NCI-H2081 treated with DMSO at 0.1 percent for 48 hours (cell line): Measurements from ENCODE around the gene LRP10.

Source experiments
- DNase-seq: peaks from one replicate; lab custom pipeline; 2025; lab: John Stamatoyannopoulos, UW

The LRP10 gene

GRCh38 chr14:22865424-22866405 is 5.8 kb upstream of the LRP10 start:
- DNase-seq: no peak

GRCh38 chr14:22866874-22867273 is 4.7 kb upstream of the LRP10 start:
- DNase-seq: no peak

- no peak for DNase-seq
Measured at GRCh38 chr14:22870811-22871223, 723 bp upstream of the LRP10 start.

GRCh38 chr14:22872033-22872832 is 693 bp downstream of the LRP10 start:
- DNase-seq: no peak

GRCh38 chr14:22872833-22873520 is 1.4 kb downstream of the LRP10 start:
- DNase-seq: no peak

GRCh38 chr14:22875003-22875747 is 3.6 kb downstream of the LRP10 start:
- no peak for DNase-seq

- DNase-seq: no peak
Measured at GRCh38 chr14:22875748-22876319, 4.3 kb downstream of the LRP10 start.

GRCh38 chr14:22877000-22877501 is 5.5 kb downstream of the LRP10 start:
- no peak for DNase-seq

- DNase-seq: no peak
Measured at GRCh38 chr14:22878271-22879246, 7.0 kb downstream of the LRP10 start.

- no peak for DNase-seq
Measured at GRCh38 chr14:22882064-22882463, 10.5 kb downstream of the LRP10 start.

- DNase-seq: no peak
Measured at GRCh38 chr14:22882529-22883172, 11.1 kb downstream of the LRP10 start.

GRCh38 chr14:22883173-22883976 is 11.8 kb downstream of the LRP10 start, which contains the start of gene REM2:
REM2 (plus strand) TSS chr14:22883222; CDS start chr14:22883288, 66 bp downstream.
- DNase-seq: no peak

- no peak for DNase-seq
Measured at GRCh38 chr14:22884076-22884737, 12.7 kb downstream of the LRP10 start.

- DNase-seq: no peak
Measured at GRCh38 chr14:22884738-22885523, 13.4 kb downstream of the LRP10 start.

- DNase-seq: no peak
Measured at GRCh38 chr14:22885975-22886374, 14.4 kb downstream of the LRP10 start.

GRCh38 chr14:22886500-22887259 is 15.1 kb downstream of the LRP10 start:
- DNase-seq: no peak
